ENCODE data around the gene TMC5. TPM values are rescaled to one million over a fixed set of nuclear protein-coding genes. Genes with fewer than 3 reads are reported as not detected.

TMC5 gene
- total RNA-seq, 1 donor from 2014 or later, result 0.32 TPM

- no peaks in the 10 kb centered on the region for H4K20me1 ChIP-seq (ENCODE audit: low read depth)
- H3K9ac ChIP-seq, result no peak overlapping the region
- H3K36me3 ChIP-seq, result no peaks in the 10 kb centered on the region
- H3K4me3 Mint-ChIP-seq, result no peak overlapping the region
- no peak overlapping the region for H2AFZ ChIP-seq (replicated peaks)
- H3K9me3 ChIP-seq (ENCODE audit: low read depth), result no peaks in the 10 kb centered on the region
- H3K79me2 ChIP-seq (ENCODE audit: low read depth), result no peaks in the 10 kb centered on the region
- H3F3A ChIP-seq (ENCODE audit: low read depth), result no peaks in the 10 kb centered on the region
- no peak overlapping the region for H3K4me3 ChIP-seq
- TF ChIP-seq EZH2 (IDR thresholded peaks at IDR 0.05) (no peak), CTCF (IDR thresholded peaks at IDR 0.05) (no peak), EZH2phosphoT487 (IDR thresholded peaks at IDR 0.05) (no peak)
- peaks cover 3% of the 10 kb centered on the region for H3K4me1 Mint-ChIP-seq
- H3K4me2 ChIP-seq, result no peak overlapping the region
- H3K4me1 ChIP-seq, result no peaks in the 10 kb centered on the region
- no peak overlapping the region for H3K27ac Mint-ChIP-seq
- H3K9me3 Mint-ChIP-seq, result no peaks in the 10 kb centered on the region
- H3K27ac ChIP-seq, result no peak overlapping the region
- H3K27me3 Mint-ChIP-seq (ENCODE audit: insufficient read depth, low read depth), result no peaks in the 10 kb centered on the region
- H3K36me3 Mint-ChIP-seq, result no peaks in the 10 kb centered on the region
- DNase-seq (ENCODE audit: low spot score), result no peak
- H3K27me3 ChIP-seq, result no peaks in the 10 kb centered on the region
These were observed 63.6 kb downstream of the TMC5 start for GRCh38 chr16:19481296-19481695.

GRCh38 chr16:19481769-19482168 lies 64.1 kb downstream of the TMC5 start:
- no peak overlapping the region for H3K27ac Mint-ChIP-seq
- peaks cover 3% of the 10 kb centered on the region for H3K4me1 Mint-ChIP-seq
- no peak overlapping the region for H3K9ac ChIP-seq
- no peaks in the 10 kb centered on the region for H3K9me3 Mint-ChIP-seq
- H3F3A ChIP-seq (ENCODE audit: low read depth), result no peaks in the 10 kb centered on the region
- no peaks in the 10 kb centered on the region for H3K36me3 Mint-ChIP-seq
- no peaks in the 10 kb centered on the region for H3K27me3 Mint-ChIP-seq (ENCODE audit: insufficient read depth, low read depth)
- DNase-seq (ENCODE audit: low spot score), result no peak
- H2AFZ ChIP-seq (replicated peaks), result no peak overlapping the region
- no peaks in the 10 kb centered on the region for H3K79me2 ChIP-seq (ENCODE audit: low read depth)
- no peaks in the 10 kb centered on the region for H3K27me3 ChIP-seq
- H3K4me3 Mint-ChIP-seq, result no peak overlapping the region
- no peaks in the 10 kb centered on the region for H3K36me3 ChIP-seq
- H3K4me3 ChIP-seq, result no peak overlapping the region
- no peak overlapping the region for H3K27ac ChIP-seq
- TF ChIP-seq CTCF (IDR thresholded peaks at IDR 0.05), result no peak
- no peak for TF ChIP-seq EZH2phosphoT487 (IDR thresholded peaks at IDR 0.05)
- no peak for TF ChIP-seq EZH2 (IDR thresholded peaks at IDR 0.05)
- H3K4me1 ChIP-seq, result no peaks in the 10 kb centered on the region
- no peaks in the 10 kb centered on the region for H4K20me1 ChIP-seq (ENCODE audit: low read depth)
- H3K9me3 ChIP-seq (ENCODE audit: low read depth), result no peaks in the 10 kb centered on the region
- H3K4me2 ChIP-seq, result no peak overlapping the region

- Histone ChIP-seq H2AFZ (replicated peaks) (no peak overlapping the region), H3K4me3 (no peak overlapping the region), H3K27ac (no peak overlapping the region), H3K9ac (no peak overlapping the region), H3K9me3 (ENCODE audit: low read depth) (no peaks in the 10 kb centered on the region), H3K36me3 (no peaks in the 10 kb centered on the region), H3K4me1 (no peaks in the 10 kb centered on the region), H3F3A (ENCODE audit: low read depth) (no peaks in the 10 kb centered on the region), H3K4me2 (no peak overlapping the region), H3K27me3 (no peaks in the 10 kb centered on the region), H4K20me1 (ENCODE audit: low read depth) (no peaks in the 10 kb centered on the region), H3K79me2 (ENCODE audit: low read depth) (no peaks in the 10 kb centered on the region)
- DNase-seq (ENCODE audit: low spot score), result no peak
- no peak overlapping the region for H3K27ac Mint-ChIP-seq
- H3K36me3 Mint-ChIP-seq, result no peaks in the 10 kb centered on the region
- no peaks in the 10 kb centered on the region for H3K27me3 Mint-ChIP-seq (ENCODE audit: insufficient read depth, low read depth)
- no peak overlapping the region for H3K4me3 Mint-ChIP-seq
- H3K9me3 Mint-ChIP-seq, result no peaks in the 10 kb centered on the region
- H3K4me1 Mint-ChIP-seq, result peaks cover 3% of the 10 kb centered on the region
- TF ChIP-seq CTCF (IDR thresholded peaks at IDR 0.05) (no peak), EZH2phosphoT487 (IDR thresholded peaks at IDR 0.05) (no peak), EZH2 (IDR thresholded peaks at IDR 0.05) (no peak)
These were observed 64.6 kb downstream of the TMC5 start for GRCh38 chr16:19482291-19482690.

All from neural progenitor cell (in vitro differentiated cells).